GM12873 (cell line): Measurements from ENCODE around the gene CSNK2A2.
A peak's percentile ranks its signal among the peaks of the same experiment; 100 is the strongest.

Experiments
- CTCF ChIP-seq: IDR thresholded peaks from 2 replicates; pipeline ENCODE4 v1.5.1; 2012; ENCODE audit warnings: low read depth, mild to moderate bottlenecking, moderate library complexity, low read length, control low read depth; ENCODE audit not compliant: insufficient read depth; ENCODE audit errors: missing control alignments

CSNK2A2 gene

GRCh38 chr16:58138852-58139251 lies 59.1 kb downstream of the CSNK2A2 start:
- TF ChIP-seq CTCF: no peak

GRCh38 chr16:58137581-58137980 lies 60.3 kb downstream of the CSNK2A2 start:
- TF ChIP-seq CTCF: no peak

GRCh38 chr16:58129097-58129936 lies 68.6 kb downstream of the CSNK2A2 start, which contains the start of gene CFAP20:
CFAP20 (minus strand) TSS chr16:58129381; CDS start chr16:58129115, 266 bp downstream.
- no peak for TF ChIP-seq CTCF

GRCh38 chr16:58128711-58129096 lies 69.2 kb downstream of the CSNK2A2 start:
- TF ChIP-seq CTCF: no peak

- no peak for TF ChIP-seq CTCF
These were observed 69.7 kb downstream of the CSNK2A2 start for GRCh38 chr16:58128181-58128631.

GRCh38 chr16:58127634-58128033 lies 70.3 kb downstream of the CSNK2A2 start:
- TF ChIP-seq CTCF: peak; percentile 30

GRCh38 chr16:58127033-58127556 lies 70.8 kb downstream of the CSNK2A2 start:
- peak; percentile 38 for TF ChIP-seq CTCF
